GM12878 (cell line): Measurements from ENCODE around the gene NCS1. TPM values are rescaled to one million over a fixed set of nuclear protein-coding genes. Genes with fewer than 3 reads are reported as not detected.

Experiments
- ATAC-seq: fragments of 200-7000 bp; cut with Tn5 transposase; 3 replicates; pipeline ENCODE4 v1.9.1; 2020; ENCODE audit warnings: mild to moderate bottlenecking, moderate library complexity
- BruUV-seq: library from RNA; stranded (reverse); fragments of 400-500 nt; replicated peaks from 2 replicates; lab custom pipeline; 2021; lab: Mats Ljungman, UMichigan
- CTCF ChIA-PET: fragments of 300-600 bp; sonication (Branson Sonifier 250); formaldehyde crosslinking; extraction: SDS; loops from one replicate; lab custom pipeline; 2021; ENCODE audit warnings: inconsistent platforms; lab: Yijun Ruan, JAX
- POLR2A ChIA-PET: fragments of 350-600 bp; formaldehyde crosslinking; extraction: SDS; loops from one replicate; lab custom pipeline; 2021; ENCODE audit warnings: inconsistent platforms; lab: Charles Lee
- RAD21 ChIA-PET: fragments of 300-600 bp; sonication (Branson Sonifier 250); formaldehyde crosslinking; loops from one replicate; lab custom pipeline; 2023; ENCODE audit warnings: antibody characterized with exemption; ENCODE audit not compliant: unreplicated experiment; lab: Charles Lee
- SMC1A ChIA-PET: fragments of 300-600 bp; sonication (Branson Sonifier 250); formaldehyde crosslinking; loops from one replicate; lab custom pipeline; 2023; ENCODE audit not compliant: unreplicated experiment, uncharacterized antibody; lab: Charles Lee
- DNase-seq: peaks from one replicate; pipeline ENCODE4 v3.0.0-alpha.2; 2011; ENCODE audit warnings: low read depth, low spot score
- FAIRE-seq: peaks from 3 replicates; lab custom pipeline; 2011; peaks lifted over from hg19 to GRCh38; lab: Jason Lieb, UNC
- H2AFZ ChIP-seq: 2 replicates; pipeline ENCODE4 v1.6.0; 2011; ENCODE audit warnings: low read depth, low read length, control low read depth; ENCODE audit not compliant: control insufficient read depth
- H3K27ac ChIP-seq: 2 replicates; pipeline ENCODE4 v1.5.1; 2011; ENCODE audit warnings: control low read depth; ENCODE audit not compliant: control insufficient read depth, insufficient read depth
- H3K27me3 ChIP-seq, 2 experiments: replicated peaks in 1 of 2; 2 replicates each; pipeline versions ENCODE4 v1.6.0 to v1.6.1; 2011; ENCODE audit warnings: low read length in 1 of 2; ENCODE audit not compliant: control insufficient read depth in 2 of 2, insufficient read depth in 2 of 2
- H3K36me3 ChIP-seq, 2 experiments: 2 replicates each; pipeline ENCODE4 v1.5.1; 2011; ENCODE audit warnings: low read length in 1 of 2; ENCODE audit not compliant: control insufficient read depth in 2 of 2, insufficient read depth in 2 of 2
- H3K4me1 ChIP-seq: 2 replicates; pipeline ENCODE4 v1.6.1; 2011; ENCODE audit warnings: mild to moderate bottlenecking, low read length, moderate library complexity, mixed read lengths; ENCODE audit not compliant: control insufficient read depth, insufficient read depth
- H3K4me2 ChIP-seq: 2 replicates; pipeline ENCODE4 v1.6.0; 2011; ENCODE audit warnings: control low read depth; ENCODE audit not compliant: control insufficient read depth, insufficient read depth
- H3K4me3 ChIP-seq: fragments of 200-600 bp; sonication (generic); 2 replicates; pipeline ENCODE4 v1.5.1; 2016
- H3K79me2 ChIP-seq: 2 replicates; pipeline ENCODE4 v1.6.0; 2011; ENCODE audit warnings: low read length; ENCODE audit not compliant: control insufficient read depth, insufficient read depth
- H3K9ac ChIP-seq: 2 replicates; pipeline ENCODE4 v1.8.0; 2011; ENCODE audit warnings: low read length, control low read depth, mixed read lengths; ENCODE audit not compliant: control insufficient read depth, insufficient read depth
- H3K9me3 ChIP-seq: replicated peaks from 3 replicates; pipeline ENCODE4 v1.5.1; 2011; ENCODE audit warnings: mild to moderate bottlenecking, low read length; ENCODE audit not compliant: control insufficient read depth, insufficient read depth
- H4K20me1 ChIP-seq: 2 replicates; pipeline ENCODE4 v1.6.0; 2011; ENCODE audit not compliant: control insufficient read depth, insufficient read depth
- ETV6 ChIP-seq, 2 experiments: fragments of 450-650 bp in 1 of 2; IDR thresholded peaks in 1 of 2; conservative IDR thresholded peaks in 1 of 2; 2 replicates each; pipeline ENCODE4 v1.6.1; 2014; ENCODE audit warnings: antibody characterized with exemption in 1 of 2, borderline replicate concordance in 1 of 2, low read depth in 1 of 2, mild to moderate bottlenecking in 1 of 2, moderate library complexity in 1 of 2
- FOXK2 ChIP-seq: fragments of 450-650 bp; IDR thresholded peaks from 2 replicates; pipeline ENCODE4 v1.6.1; 2017; ENCODE audit warnings: mild to moderate bottlenecking, moderate library complexity
- IKZF2 ChIP-seq, 2 experiments: fragments of 450-650 bp; IDR thresholded peaks; 2 replicates each; pipeline ENCODE4 v1.6.1; 2017; ENCODE audit warnings: mild to moderate bottlenecking in 2 of 2, moderate library complexity in 2 of 2
- MXI1 ChIP-seq: fragments of 150-350 bp; IDR thresholded peaks from 2 replicates; pipeline ENCODE4 v1.6.1; 2011; ENCODE audit warnings: low read depth, mild to moderate bottlenecking, inconsistent platforms, low read length, improper control_type of control experiment
- NRF1 ChIP-seq: conservative IDR thresholded peaks from 2 replicates; pipeline ENCODE4 v1.6.1; 2011; ENCODE audit warnings: mild to moderate bottlenecking, low read depth, low read length, improper control_type of control experiment
- PAX8 ChIP-seq: fragments of 450-650 bp; IDR thresholded peaks from 2 replicates; pipeline ENCODE4 v1.6.1; 2017; ENCODE audit warnings: mild to moderate bottlenecking, moderate library complexity
- REST ChIP-seq: IDR thresholded peaks from 2 replicates; pipeline ENCODE4 v1.6.1; 2012; ENCODE audit warnings: mild to moderate bottlenecking, low read depth, low read length
- TCF7 ChIP-seq: IDR thresholded peaks from 2 replicates; pipeline ENCODE4 v1.6.1; 2014; ENCODE audit warnings: antibody characterized with exemption, borderline replicate concordance
- WGBS: methylation state at CpG from one replicate; pipeline ENCODE4 v1.1.6; 2016; ENCODE audit warnings: low lambda C conversion rate; ENCODE audit not compliant: insufficient replicate concordance, insufficient coverage; ENCODE audit errors: missing lambda C conversion rate; 5-methylcytosine and 5-hydroxymethylcytosine counted together
- in situ Hi-C: fragments of 300-500 bp; cut with MboI; formaldehyde crosslinking; loops from 9 replicates; pipeline ENCODE4 v1.14.3; 2018; ENCODE audit warnings: mixed read lengths
- intact Hi-C: fragments of 100-400 bp; cut with micrococcal nuclease; formaldehyde crosslinking; loops from one replicate; pipeline ENCODE4 v1.14.2; 2022; ENCODE audit not compliant: unreplicated experiment
- polyA plus RNA-seq, 11 experiments: library from polyadenylated mRNA; depleted of rRNA in 4 of 11; unstranded in 6 of 11; stranded (reverse) in 5 of 11; fragments of >200 nt; fragmentation: Nextera tagmentation in 4 of 11; fragmentation: Illumina TruSeq in 1 of 11; extraction: Ambion mirVana in 4 of 11; extraction: Trizol in 1 of 11; gene quantifications; 1 replicate in 1 of 11; 2 replicates in 10 of 11; pipeline versions ENCODE4 v1.2.1 to v1.2.3, GENCODE V29; 2011 to 2016; ENCODE audit warnings: inconsistent platforms in 2 of 11, missing spikeins in 2 of 11, low read depth in 1 of 11
- total RNA-seq, 4 experiments: library from RNA; depleted of rRNA in 3 of 4; stranded (reverse); fragments of >200 nt in 3 of 4; fragmentation: Illumina TruSeq in 1 of 4; extraction: Trizol in 1 of 4; gene quantifications; 2 replicates each; pipeline versions ENCODE4 v1.2.1 to v1.2.3, GENCODE V29; 2013 to 2021

NCS1 gene
- total and polyA plus RNA-seq, 10 of the 15 experiments (the other 5 are each of a cell fraction or from before 2014, with no cell fraction given), result 0.04 to 0.22 (median 0.06) TPM; not detected in 4

- SMC1A ChIA-PET, result no interaction called here
- H4K20me1 ChIP-seq, result no peaks in the 10 kb centered on the region
- CTCF ChIA-PET, result no interaction called here
- no peak overlapping the region for H2AFZ ChIP-seq
- 8% methylated on average over 7 of the region's 8 CpGs for WGBS
- H3K9me3 ChIP-seq, result no peaks in the 10 kb centered on the region
- no peak overlapping the region for H3K9ac ChIP-seq
- no peaks in the 10 kb centered on the region; a peak in 2 of 4 replicates for H3K27me3 ChIP-seq
- no peaks in the 10 kb centered on the region for H3K4me1 ChIP-seq
- TF ChIP-seq PAX8 (no peak), TCF7 (no peak), MXI1 (no peak), NRF1 (no peak), FOXK2 (no peak), REST (no peak), ETV6 (conservative IDR thresholded peaks at IDR 0.05 in 1 of 2, IDR thresholded peaks at IDR 0.05 in 1 of 2; ENCODE audit: borderline replicate concordance in 1 of 2, low read depth in 1 of 2) (no peak), IKZF2 (IDR thresholded peaks at IDR 0.05) (no peak)
- H3K4me2 ChIP-seq, result no peak overlapping the region
- FAIRE-seq (no peak), DNase-seq (no peak), ATAC-seq (no peak)
- RAD21 ChIA-PET, result no interaction called here
- no TSS peak for BruUV-seq
- intact Hi-C loops, result no loop called here
- no peak overlapping the region for H3K27ac ChIP-seq
- POLR2A ChIA-PET, result no interaction called here
- H3K79me2 ChIP-seq, result no peaks in the 10 kb centered on the region
- H3K36me3 ChIP-seq, result no peaks in the 10 kb centered on the region
- H3K4me3 ChIP-seq, result no peak overlapping the region
- in situ Hi-C loops, result no loop called here
Observed at GRCh38 chr9:130201974-130202373, 29.8 kb downstream of the NCS1 start.
